ENCODE measurements around the gene FAM89B.
A peak's percentile ranks its signal among the peaks of the same experiment; 100 is the strongest.

The FAM89B gene

GRCh38 chr11:65573391-65574079, 1.2 kb downstream of the FAM89B start:
- no peak for DNase-seq (ENCODE audit: low read depth)

- DNase-seq (ENCODE audit: low read depth): peak; percentile 88
Observed at GRCh38 chr11:65574109-65574810, 1.9 kb downstream of the FAM89B start.

GRCh38 chr11:65574811-65575567, 2.7 kb downstream of the FAM89B start:
- DNase-seq (ENCODE audit: low read depth): no peak

GRCh38 chr11:65575568-65576231, 3.4 kb downstream of the FAM89B start, which contains the start of gene EHBP1L1:
EHBP1L1 (plus strand) TSS chr11:65576053; CDS start chr11:65576303, 250 bp downstream.
- DNase-seq (ENCODE audit: low read depth): peak; percentile 58

GRCh38 chr11:65576232-65576866, 4.0 kb downstream of the FAM89B start:
- DNase-seq (ENCODE audit: low read depth): no peak

- no peak for DNase-seq (ENCODE audit: low read depth)
Observed at GRCh38 chr11:65576867-65577755, 4.8 kb downstream of the FAM89B start.

- DNase-seq (ENCODE audit: low read depth): no peak
Observed at GRCh38 chr11:65577756-65578109, 5.4 kb downstream of the FAM89B start.

- no peak for DNase-seq (ENCODE audit: low read depth)
Observed at GRCh38 chr11:65578134-65578533, 5.8 kb downstream of the FAM89B start.

GRCh38 chr11:65578667-65579066, 6.3 kb downstream of the FAM89B start:
- DNase-seq (ENCODE audit: low read depth): no peak

- no peak for DNase-seq (ENCODE audit: low read depth)
Observed at GRCh38 chr11:65579291-65579690, 7.0 kb downstream of the FAM89B start.

GRCh38 chr11:65580031-65580692, 7.8 kb downstream of the FAM89B start:
- no peak for DNase-seq (ENCODE audit: low read depth)

GRCh38 chr11:65580756-65581155, 8.4 kb downstream of the FAM89B start:
- no peak for DNase-seq (ENCODE audit: low read depth)

- no peak for DNase-seq (ENCODE audit: low read depth)
Observed at GRCh38 chr11:65581928-65582327, 9.6 kb downstream of the FAM89B start.

- no peak for DNase-seq (ENCODE audit: low read depth)
Observed at GRCh38 chr11:65583589-65583988, 11.3 kb downstream of the FAM89B start.

GRCh38 chr11:65584106-65584505, 11.8 kb downstream of the FAM89B start:
- DNase-seq (ENCODE audit: low read depth): no peak

- no peak for DNase-seq (ENCODE audit: low read depth)
Observed at GRCh38 chr11:65584723-65585171, 12.4 kb downstream of the FAM89B start.

GRCh38 chr11:65585396-65586246, 13.3 kb downstream of the FAM89B start:
- DNase-seq (ENCODE audit: low read depth): no peak

GRCh38 chr11:65586247-65586630, 13.9 kb downstream of the FAM89B start:
- no peak for DNase-seq (ENCODE audit: low read depth)

GRCh38 chr11:65586676-65587075, 14.3 kb downstream of the FAM89B start:
- no peak for DNase-seq (ENCODE audit: low read depth)

Data from activated T-cell treated with anti-CD3 and anti-CD28 coated beads for 24 hours (primary cell).